HepG2 (cell line): ENCODE data around the gene TRIM27. TPM values are rescaled to one million over a fixed set of nuclear protein-coding genes. Genes with fewer than 3 reads are reported as not detected.

ENCODE experiments used
- CHCHD3 ChIP-seq: sonication (generic); formaldehyde crosslinking; IDR thresholded peaks from 2 replicates; pipeline ENCODE4 v1.8.0; 2022; ENCODE audit warnings: mild to moderate bottlenecking, missing genetic modification reagents, moderate library complexity
- CREB3 ChIP-seq: sonication (generic); formaldehyde crosslinking; IDR thresholded peaks from 2 replicates; pipeline ENCODE4 v1.5.0; 2020; ENCODE audit warnings: missing genetic modification reagents
- CREBL2 ChIP-seq: sonication (generic); formaldehyde crosslinking; IDR thresholded peaks from 2 replicates; pipeline ENCODE4 v1.8.1; 2023; ENCODE audit warnings: missing genetic modification reagents, mild to moderate bottlenecking, borderline replicate concordance
- FOXA1 ChIP-seq, 2 experiments: fragments of 450-650 bp in 1 of 2; sonication (generic) in 1 of 2; formaldehyde crosslinking in 1 of 2; IDR thresholded peaks; 2 replicates each; pipeline versions ENCODE4 v1.4.0 to v1.6.1; 2016 to 2020; ENCODE audit warnings: missing genetic modification reagents in 1 of 2
- GATAD1 ChIP-seq: IDR thresholded peaks from 2 replicates; pipeline ENCODE4 v1.6.1; 2016; ENCODE audit warnings: missing genetic modification reagents, missing compliant biosample characterization
- HNF1A ChIP-seq, 2 experiments: sonication (generic) in 1 of 2; formaldehyde crosslinking in 1 of 2; IDR thresholded peaks; 2 replicates each; pipeline versions ENCODE4 v1.4.0 to v1.6.1; 2016 to 2020; ENCODE audit warnings: borderline replicate concordance in 1 of 2, low read depth in 1 of 2, mild to moderate bottlenecking in 1 of 2, missing genetic modification reagents in 1 of 2
- KLF11 ChIP-seq: IDR thresholded peaks from 2 replicates; pipeline ENCODE4 v1.6.1; 2016; ENCODE audit warnings: missing compliant biosample characterization
- LBX2 ChIP-seq: sonication (generic); formaldehyde crosslinking; IDR thresholded peaks from 2 replicates; pipeline ENCODE4 v1.5.0; 2020; ENCODE audit warnings: missing genetic modification reagents, mild to moderate bottlenecking, borderline replicate concordance
- MAFF ChIP-seq: IDR thresholded peaks from 2 replicates; pipeline ENCODE4 v1.6.1; 2011; ENCODE audit warnings: low read depth, low read length, improper control_type of control experiment
- NFRKB ChIP-seq: fragments of 450-650 bp; IDR thresholded peaks from 2 replicates; pipeline ENCODE4 v1.6.1; 2017
- NRL ChIP-seq: sonication (generic); formaldehyde crosslinking; IDR thresholded peaks from 2 replicates; pipeline ENCODE4 v1.5.0; 2020; ENCODE audit warnings: missing genetic modification reagents, mild to moderate bottlenecking, moderate library complexity, borderline replicate concordance
- PAX8 ChIP-seq: sonication (generic); formaldehyde crosslinking; IDR thresholded peaks from 2 replicates; pipeline ENCODE4 v1.8.0; 2022; ENCODE audit warnings: mild to moderate bottlenecking, missing genetic modification reagents, borderline replicate concordance
- POGZ ChIP-seq: sonication (generic); formaldehyde crosslinking; IDR thresholded peaks from 2 replicates; pipeline ENCODE4 v1.4.0; 2020; ENCODE audit warnings: mild to moderate bottlenecking, missing genetic modification reagents
- RBFOX2 ChIP-seq: fragments of 200-400 bp; formaldehyde crosslinking; IDR thresholded peaks from 2 replicates; pipeline ENCODE4 v1.6.1; 2017; ENCODE audit warnings: low read depth, mild to moderate bottlenecking, low read length
- RFX5 ChIP-seq: IDR thresholded peaks from 2 replicates; pipeline ENCODE4 v1.6.1; 2011; ENCODE audit warnings: low read depth, low read length, improper control_type of control experiment
- SCMH1 ChIP-seq: sonication (generic); formaldehyde crosslinking; IDR thresholded peaks from 2 replicates; pipeline ENCODE4 v1.9.0; 2021; ENCODE audit warnings: missing genetic modification reagents, mild to moderate bottlenecking, borderline replicate concordance
- SNRNP70 ChIP-seq: fragments of 200-400 bp; formaldehyde crosslinking; IDR thresholded peaks from 2 replicates; pipeline ENCODE4 v1.6.1; 2017; ENCODE audit warnings: mild to moderate bottlenecking, low read depth, low read length, moderate library complexity
- TARDBP ChIP-seq: sonication (generic); formaldehyde crosslinking; IDR thresholded peaks from 2 replicates; pipeline ENCODE4 v1.8.0; 2022; ENCODE audit warnings: mild to moderate bottlenecking, missing genetic modification reagents
- ZFP36L2 ChIP-seq: sonication (generic); formaldehyde crosslinking; IDR thresholded peaks from 2 replicates; pipeline ENCODE4 v1.4.0; 2020; ENCODE audit warnings: missing genetic modification reagents
- ZFY ChIP-seq: sonication (generic); formaldehyde crosslinking; IDR thresholded peaks from 2 replicates; pipeline ENCODE4 v1.4.0; 2020; ENCODE audit warnings: missing genetic modification reagents
- ZNF180 ChIP-seq: sonication (generic); formaldehyde crosslinking; IDR thresholded peaks from 2 replicates; pipeline ENCODE4 v1.4.0; 2020; ENCODE audit warnings: low read depth, missing genetic modification reagents, borderline replicate concordance
- ZNF256 ChIP-seq: sonication (generic); formaldehyde crosslinking; conservative IDR thresholded peaks from 2 replicates; pipeline ENCODE4 v1.4.0; 2020; ENCODE audit warnings: missing genetic modification reagents
- ZNF605 ChIP-seq: sonication (generic); formaldehyde crosslinking; IDR thresholded peaks from 2 replicates; pipeline ENCODE4 v1.8.0; 2022; ENCODE audit warnings: mild to moderate bottlenecking, missing genetic modification reagents
- ZNF614 ChIP-seq: IDR thresholded peaks from 2 replicates; pipeline ENCODE4 v1.6.1; 2018; ENCODE audit warnings: missing biosample characterization, missing genetic modification reagents, inconsistent platforms, borderline replicate concordance
- ZNF644 ChIP-seq: IDR thresholded peaks from 2 replicates; pipeline ENCODE4 v1.6.1; 2016; ENCODE audit warnings: low read depth
- polyA plus RNA-seq, 8 experiments: library from polyadenylated mRNA; depleted of rRNA in 3 of 8; stranded (reverse) in 7 of 8; unstranded in 1 of 8; fragments of >200 nt; fragmentation: Illumina TruSeq in 4 of 8; extraction: Trizol in 4 of 8; gene quantifications; 2 replicates each; pipeline versions ENCODE4 v1.2.1 to v1.2.3, GENCODE V29; 2011 to 2016; ENCODE audit warnings: low read depth in 4 of 8, missing spikeins in 1 of 8, mixed read lengths in 1 of 8; ENCODE audit not compliant: insufficient read depth in 1 of 8
- total RNA-seq, 5 experiments: library from RNA; depleted of rRNA; stranded (reverse); fragments of >200 nt; fragmentation: Illumina TruSeq; extraction: Trizol; gene quantifications; 2 replicates each; pipeline ENCODE4 v1.2.3, GENCODE V29; 2016; ENCODE audit warnings: low read depth in 1 of 5

Gene TRIM27
- total and polyA plus RNA-seq, 2 of the 13 experiments (the other 11 are each of a cell fraction or from before 2014, with no cell fraction given), result 88.6 to 112 TPM

GRCh38 chr6:28863604-28864325 lies 60.0 kb downstream of the TRIM27 start (continued):
- TF ChIP-seq MAFF (peak; percentile 56), GATAD1 (CRISPR knock-in tag) (peak; percentile 56; the same call in 1 of the 2 replicates), LBX2 (CRISPR knock-in tag) (peak; percentile 63; the same call in 1 of the 2 replicates), NRL (CRISPR knock-in tag) (peak; percentile 59; the same call in 1 of the 2 replicates), TARDBP (CRISPR knock-in tag) (peak; percentile 68; the same call in 1 of the 2 replicates), ZFP36L2 (CRISPR knock-in tag) (no peak), ZNF605 (CRISPR knock-in tag) (peak; percentile 83), SNRNP70 (no peak), RFX5 (no peak), SCMH1 (no peak), ZNF256 (CRISPR knock-in tag) (no peak; the same call in 1 of the 2 replicates), KLF11 (peak; percentile 92; the same call in 1 of the 2 replicates), ZNF180 (CRISPR knock-in tag) (no peak), HNF1A (IDR thresholded peaks at IDR 0.05; ENCODE audit: low read depth) (0 out of 2 replicates have a peak, but pooled peaks have one; percentile 19), HNF1A (CRISPR knock-in tag; IDR thresholded peaks at IDR 0.05; ENCODE audit: borderline replicate concordance) (no peak), ZNF644 (CRISPR knock-in tag) (0 out of 2 replicates have a peak, but pooled peaks have one; percentile 32), CHCHD3 (CRISPR knock-in tag) (no peak), FOXA1 (IDR thresholded peaks at IDR 0.05) (no peak), FOXA1 (CRISPR knock-in tag; IDR thresholded peaks at IDR 0.05) (no peak), CREB3 (CRISPR knock-in tag) (peak; percentile 84), CREBL2 (CRISPR knock-in tag) (no peak), POGZ (CRISPR knock-in tag) (peak; percentile 33), RBFOX2 (no peak), PAX8 (CRISPR knock-in tag) (no peak), ZNF614 (CRISPR knock-in tag) (peak; percentile 59; the same call in 1 of the 2 replicates), NFRKB (no peak), ZFY (CRISPR knock-in tag) (peak; percentile 50)
